Keratinocyte (primary cell): ENCODE data around the gene GRIP1. TPM values are rescaled to one million over a fixed set of nuclear protein-coding genes. Genes with fewer than 3 reads are reported as not detected.

Experiments
- DNase-seq: peaks from one replicate; pipeline ENCODE4 v3.0.0-alpha.2; 2011; ENCODE audit warnings: low read depth, missing footprints, low spot score
- FAIRE-seq: peaks from 2 replicates; lab custom pipeline; 2011; peaks lifted over from hg19 to GRCh38; lab: Jason Lieb, UNC
- H2AFZ ChIP-seq: 2 replicates; pipeline ENCODE4 v1.6.0; 2012; ENCODE audit warnings: low read length, control low read depth, inconsistent platforms; ENCODE audit not compliant: control insufficient read depth
- H3K27ac ChIP-seq: 2 replicates; pipeline ENCODE4 v1.5.1; 2011; ENCODE audit warnings: low read length; ENCODE audit not compliant: control insufficient read depth, insufficient read depth
- H3K27me3 ChIP-seq: 3 replicates; pipeline ENCODE4 v1.6.0; 2011; ENCODE audit warnings: low read length; ENCODE audit not compliant: control insufficient read depth, insufficient read depth; ENCODE audit errors: extremely low read depth
- H3K36me3 ChIP-seq, 2 experiments: 2 replicates in 1 of 2; 3 replicates in 1 of 2; pipeline ENCODE4 v1.5.1; 2011; ENCODE audit warnings: low read length in 2 of 2, mild to moderate bottlenecking in 1 of 2; ENCODE audit not compliant: control insufficient read depth in 2 of 2, insufficient read depth in 2 of 2; ENCODE audit errors: extremely low read depth in 1 of 2
- H3K4me1 ChIP-seq: 3 replicates; pipeline ENCODE4 v1.5.1; 2011; ENCODE audit warnings: low read length; ENCODE audit not compliant: control insufficient read depth, insufficient read depth; ENCODE audit errors: extremely low read depth
- H3K4me2 ChIP-seq: 3 replicates; pipeline ENCODE4 v1.6.0; 2011; ENCODE audit warnings: low read depth, low read length; ENCODE audit not compliant: control insufficient read depth, insufficient read depth; ENCODE audit errors: extremely low read depth
- H3K4me3 ChIP-seq, 3 experiments: fragments of 200-600 bp in 1 of 3; sonication (generic) in 1 of 3; 2 replicates in 2 of 3; 3 replicates in 1 of 3; pipeline ENCODE4 v1.5.1; 2011 to 2016; ENCODE audit warnings: low read length in 3 of 3, mild to moderate bottlenecking in 3 of 3, control low read depth in 2 of 3, inconsistent platforms in 1 of 3, low read depth in 1 of 3, mixed read lengths in 1 of 3, mixed run types in 1 of 3, moderate library complexity in 1 of 3; ENCODE audit not compliant: control insufficient read depth in 2 of 3, insufficient read depth in 2 of 3; ENCODE audit errors: extremely low read depth in 1 of 3
- H3K79me2 ChIP-seq: 2 replicates; pipeline ENCODE4 v1.6.0; 2012; ENCODE audit warnings: low read length; ENCODE audit not compliant: control insufficient read depth, insufficient read depth
- H3K9ac ChIP-seq: 3 replicates; pipeline ENCODE4 v1.6.0; 2011; ENCODE audit warnings: low read length; ENCODE audit not compliant: control insufficient read depth, insufficient read depth; ENCODE audit errors: extremely low read depth
- H3K9me1 ChIP-seq: 3 replicates; pipeline ENCODE4 v1.6.0; 2011; ENCODE audit warnings: low read length; ENCODE audit not compliant: control insufficient read depth, insufficient read depth; ENCODE audit errors: extremely low read depth
- H3K9me3 ChIP-seq: 2 replicates; pipeline ENCODE4 v1.5.1; 2012; ENCODE audit warnings: low read depth, low read length; ENCODE audit not compliant: control insufficient read depth
- H4K20me1 ChIP-seq: 3 replicates; pipeline ENCODE4 v1.6.0; 2011; ENCODE audit warnings: low read length; ENCODE audit not compliant: control insufficient read depth, insufficient read depth; ENCODE audit errors: extremely low read depth
- CTCF ChIP-seq, 3 experiments: IDR thresholded peaks in 1 of 3; conservative IDR thresholded peaks in 1 of 3; optimal IDR thresholded peaks in 1 of 3; 2 replicates in 2 of 3; 3 replicates in 1 of 3; pipeline versions ENCODE3 to v1.5.1; 2011; ENCODE audit warnings: low read length in 3 of 3, mild to moderate bottlenecking in 3 of 3, moderate library complexity in 2 of 3, control low read depth in 1 of 3, inconsistent platforms in 1 of 3; ENCODE audit not compliant: insufficient read depth in 2 of 3; ENCODE audit errors: extremely low read depth in 1 of 3
- EZH2 ChIP-seq: IDR thresholded peaks from one replicate; pipeline ENCODE4 v1.6.1; 2012; ENCODE audit warnings: inconsistent platforms, mild to moderate bottlenecking, low read length, moderate library complexity
- dilution Hi-C: fragments of 300-500 bp; cut with MboI; formaldehyde crosslinking; loops from one replicate; pipeline ENCODE4 v1.7.0; 2020; ENCODE audit warnings: low sequenced_read_pairs; ENCODE audit not compliant: extremely low pct_ligation_motif_present
- polyA plus RNA-seq, 5 experiments: library from polyadenylated mRNA; depleted of rRNA in 3 of 5; stranded (reverse) in 3 of 5; stranded (forward) in 1 of 5; unstranded in 1 of 5; fragments of >200 nt; gene quantifications; 1 replicate in 1 of 5; 2 replicates in 3 of 5; 3 replicates in 1 of 5; pipeline versions ENCODE4 v1.2.1 to v1.2.3, GENCODE V29; 2011 to 2012; ENCODE audit warnings: missing spikeins in 2 of 5, low read depth in 1 of 5, low replicate concordance in 1 of 5

The GRIP1 gene
- polyA plus RNA-seq, 1 donor (not counting 4 experiments of a cell fraction or from before 2014, with no cell fraction given), result 6.7 TPM

- no peaks in the 10 kb centered on the region for H4K20me1 ChIP-seq
- dilution Hi-C loops, result no loop called here
- no peak overlapping the region for H3K9ac ChIP-seq
- TF ChIP-seq EZH2, result no peak
- TF ChIP-seq CTCF (optimal IDR thresholded peaks at IDR 0.05 in 1 of 3, IDR thresholded peaks at IDR 0.05 in 1 of 3, conservative IDR thresholded peaks at IDR 0.05 in 1 of 3; ENCODE audit: extremely low read depth in 1 of 3, insufficient read depth in 2 of 3, low read length in 3 of 3), result no peak
- no peaks in the 10 kb centered on the region for H3K9me1 ChIP-seq
- H3K36me3 ChIP-seq, result no peaks in the 10 kb centered on the region
- H3K4me2 ChIP-seq, result no peak overlapping the region
- no peak overlapping the region for H2AFZ ChIP-seq
- H3K9me3 ChIP-seq, result no peaks in the 10 kb centered on the region
- FAIRE-seq (no peak), DNase-seq (no peak)
- no peaks in the 10 kb centered on the region for H3K79me2 ChIP-seq
- H3K4me3 ChIP-seq, result no peak overlapping the region
- no peaks in the 10 kb centered on the region for H3K4me1 ChIP-seq
- H3K27ac ChIP-seq, result no peak overlapping the region
- no peaks in the 10 kb centered on the region for H3K27me3 ChIP-seq
These were observed 141.0 kb downstream of the GRIP1 start for GRCh38 chr12:66537876-66538275.

GRCh38 chr12:66533767-66534166 is 145.1 kb downstream of the GRIP1 start:
- dilution Hi-C loops, result no loop called here
- FAIRE-seq, result no peak
- H3K9me3 ChIP-seq, result no peaks in the 10 kb centered on the region

More at GRCh38 chr12:66533767-66534166, 145.1 kb downstream of the GRIP1 start:
- Histone ChIP-seq H3K27ac (no peak overlapping the region), H3K27me3 (no peaks in the 10 kb centered on the region), H2AFZ (no peak overlapping the region), H3K4me1 (no peaks in the 10 kb centered on the region), H3K4me2 (no peak overlapping the region), H3K9me1 (no peaks in the 10 kb centered on the region), H3K36me3 (no peaks in the 10 kb centered on the region), H4K20me1 (no peaks in the 10 kb centered on the region), H3K79me2 (no peaks in the 10 kb centered on the region), H3K4me3 (no peak overlapping the region), H3K9ac (no peak overlapping the region)
- TF ChIP-seq CTCF (optimal IDR thresholded peaks at IDR 0.05 in 1 of 3, IDR thresholded peaks at IDR 0.05 in 1 of 3, conservative IDR thresholded peaks at IDR 0.05 in 1 of 3; ENCODE audit: extremely low read depth in 1 of 3, insufficient read depth in 2 of 3, low read length in 3 of 3) (no peak), EZH2 (no peak)
- no peak for DNase-seq
